GM20431 (cell line): ENCODE data around the gene ARHGAP26.

Experiments
- in situ Hi-C: fragments of 300-500 bp; cut with MseI, MboI; formaldehyde crosslinking; loops from one replicate; pipeline ENCODE4 v1.15.0; 2020; ENCODE audit warnings: low sequenced_read_pairs; ENCODE audit not compliant: unreplicated experiment

Gene ARHGAP26

GRCh38 chr5:142769793-142770649 lies at the start of gene ARHGAP26:
TSS of gene ARHGAP26 (plus strand) at chr5:142770377. CDS start at chr5:142770762, 385 bp downstream.
- in situ Hi-C loops = no loop called here

GRCh38 chr5:142720641-142721271 lies 49.4 kb upstream of the ARHGAP26 start:
- in situ Hi-C loops = loop anchor here (10.0 kb wide), 1 partner anchor 164 kb away; no protein-coding TSS in a partner anchor

GRCh38 chr5:142722146-142722545 lies 48.0 kb upstream of the ARHGAP26 start:
- in situ Hi-C loops = loop anchor here (10.0 kb wide), 1 partner anchor 163 kb away; no protein-coding TSS in a partner anchor

- in situ Hi-C loops = loop anchor here (10.0 kb wide), 1 partner anchor 162 kb away; no protein-coding TSS in a partner anchor
Observed at GRCh38 chr5:142722896-142723295, 47.3 kb upstream of the ARHGAP26 start.

GRCh38 chr5:142724821-142725220 lies 45.4 kb upstream of the ARHGAP26 start:
- in situ Hi-C loops = loop anchor here (10.0 kb wide), 1 partner anchor 160 kb away; no protein-coding TSS in a partner anchor

- in situ Hi-C loops = loop anchor here (10.0 kb wide), 1 partner anchor 159 kb away; no protein-coding TSS in a partner anchor
Observed at GRCh38 chr5:142725231-142726187, 44.7 kb upstream of the ARHGAP26 start.

GRCh38 chr5:142726188-142726731 lies 43.9 kb upstream of the ARHGAP26 start:
- in situ Hi-C loops = loop anchor here (10.0 kb wide), 1 partner anchor 159 kb away; no protein-coding TSS in a partner anchor

GRCh38 chr5:142727735-142728047 lies 42.5 kb upstream of the ARHGAP26 start:
- in situ Hi-C loops = loop anchor here (10.0 kb wide), 1 partner anchor 157 kb away; no protein-coding TSS in a partner anchor

- in situ Hi-C loops = no loop called here
Observed at GRCh38 chr5:142735323-142736246, 34.6 kb upstream of the ARHGAP26 start.

GRCh38 chr5:142736247-142736632 lies 33.9 kb upstream of the ARHGAP26 start:
- in situ Hi-C loops = no loop called here

GRCh38 chr5:142737179-142737578 lies 33.0 kb upstream of the ARHGAP26 start:
- in situ Hi-C loops = no loop called here

GRCh38 chr5:142740474-142741242 lies 29.5 kb upstream of the ARHGAP26 start:
- in situ Hi-C loops = loop anchor here (10.0 kb wide), 1 partner anchor 134 kb away; no protein-coding TSS in a partner anchor

- in situ Hi-C loops = loop anchor here (10.0 kb wide), 1 partner anchor 131 kb away; no protein-coding TSS in a partner anchor
Observed at GRCh38 chr5:142743592-142744441, 26.4 kb upstream of the ARHGAP26 start.

GRCh38 chr5:142745268-142745667 lies 24.9 kb upstream of the ARHGAP26 start:
- in situ Hi-C loops = loop anchor here (10.0 kb wide), 1 partner anchor 130 kb away; no protein-coding TSS in a partner anchor

- in situ Hi-C loops = loop anchor here (10.0 kb wide), 1 partner anchor 128 kb away; no protein-coding TSS in a partner anchor
Observed at GRCh38 chr5:142746532-142747433, 23.4 kb upstream of the ARHGAP26 start.

GRCh38 chr5:142748132-142748531 lies 22.0 kb upstream of the ARHGAP26 start:
- in situ Hi-C loops = loop anchor here (10.0 kb wide), 1 partner anchor 127 kb away; no protein-coding TSS in a partner anchor
